GM12878 (cell line): ENCODE results near the gene DDX39B. TPM values are rescaled to one million over a fixed set of nuclear protein-coding genes. Genes with fewer than 3 reads are reported as not detected.
A peak's percentile ranks its signal among the peaks of the same experiment; 100 is the strongest.

Experiments used
- ASH2L ChIP-seq: fragments of 300-600, 200-600 bp; sonication (generic); IDR thresholded peaks from 2 replicates; pipeline ENCODE4 v1.6.1; 2017; ENCODE audit warnings: low read depth, mild to moderate bottlenecking, borderline replicate concordance
- BHLHE40 ChIP-seq, 2 experiments: fragments of 450-650 bp in 1 of 2; IDR thresholded peaks; 2 replicates each; pipeline ENCODE4 v1.6.1; 2011 to 2017; ENCODE audit warnings: low read depth in 2 of 2, borderline replicate concordance in 1 of 2, improper control_type of control experiment in 1 of 2, low read length in 1 of 2, mild to moderate bottlenecking in 1 of 2
- CBX5 ChIP-seq: sonication (generic); IDR thresholded peaks from 2 replicates; pipeline ENCODE4 v1.6.1; 2016; ENCODE audit warnings: low read depth, moderate library complexity, mild to moderate bottlenecking, inconsistent platforms
- FOXK2 ChIP-seq: fragments of 450-650 bp; IDR thresholded peaks from 2 replicates; pipeline ENCODE4 v1.6.1; 2017; ENCODE audit warnings: mild to moderate bottlenecking, moderate library complexity
- FOXM1 ChIP-seq: IDR thresholded peaks from 2 replicates; pipeline ENCODE4 v1.6.1; 2012; ENCODE audit warnings: low read depth, mild to moderate bottlenecking, inconsistent platforms, low read length, moderate library complexity
- GATAD2B ChIP-seq: fragments of 450-650 bp; conservative IDR thresholded peaks from 2 replicates; pipeline ENCODE4 v1.6.1; 2017; ENCODE audit warnings: low read depth, mild to moderate bottlenecking, moderate library complexity
- HDAC6 ChIP-seq: fragments of 200-600 bp; sonication (generic); IDR thresholded peaks from one replicate; pipeline ENCODE4 v1.8.0; 2017; ENCODE audit warnings: antibody characterized with exemption; ENCODE audit not compliant: unreplicated experiment
- KDM1A ChIP-seq: fragments of 200-600 bp; sonication (generic); IDR thresholded peaks from 2 replicates; pipeline ENCODE4 v1.6.1; 2016; ENCODE audit warnings: borderline replicate concordance
- KLF5 ChIP-seq: fragments of 450-650 bp; IDR thresholded peaks from 2 replicates; pipeline ENCODE4 v1.6.1; 2014; ENCODE audit warnings: mild to moderate bottlenecking; ENCODE audit not compliant: partially characterized antibody
- MEF2B ChIP-seq: fragments of 450-650 bp; IDR thresholded peaks from 2 replicates; pipeline ENCODE4 v1.6.1; 2018; ENCODE audit warnings: mild to moderate bottlenecking, moderate library complexity; ENCODE audit not compliant: partially characterized antibody, poor library complexity, severe bottlenecking
- MTA2 ChIP-seq: fragments of 450-650 bp; IDR thresholded peaks from 2 replicates; pipeline ENCODE4 v1.6.1; 2016; ENCODE audit warnings: low read depth, mild to moderate bottlenecking, moderate library complexity
- NR2C2 ChIP-seq: IDR thresholded peaks from 2 replicates; pipeline ENCODE4 v1.6.1; 2011; ENCODE audit warnings: borderline replicate concordance, low read depth; ENCODE audit not compliant: control insufficient read depth, insufficient read length
- NR2F1 ChIP-seq: fragments of 450-650 bp; conservative IDR thresholded peaks from 2 replicates; pipeline ENCODE4 v1.6.1; 2017; ENCODE audit warnings: mild to moderate bottlenecking
- POLR2A ChIP-seq: IDR thresholded peaks from 2 replicates; pipeline ENCODE4 v1.6.1; 2011; ENCODE audit warnings: low read depth, mild to moderate bottlenecking, low read length
- POLR2AphosphoS5 ChIP-seq: IDR thresholded peaks from 2 replicates; pipeline ENCODE4 v1.6.1; 2011; ENCODE audit warnings: mild to moderate bottlenecking, low read length, inconsistent platforms
- POU2F2 ChIP-seq: IDR thresholded peaks from 3 replicates; pipeline ENCODE4 v1.6.1; 2011; ENCODE audit warnings: low read depth, mild to moderate bottlenecking, low read length, borderline replicate concordance
- SMC3 ChIP-seq: IDR thresholded peaks from 2 replicates; pipeline ENCODE4 v1.6.1; 2011; ENCODE audit warnings: low read length, improper control_type of control experiment, borderline replicate concordance
- SP1 ChIP-seq: IDR thresholded peaks from one replicate; pipeline ENCODE4 v1.6.1; 2011; ENCODE audit warnings: low read depth, low read length
- SREBF1 ChIP-seq: IDR thresholded peaks from 2 replicates; pipeline ENCODE4 v1.6.1; 2012; ENCODE audit warnings: mild to moderate bottlenecking, low read length
- SUPT20H ChIP-seq: IDR thresholded peaks from 2 replicates; pipeline ENCODE4 v1.6.1; 2011; ENCODE audit warnings: low read depth, mild to moderate bottlenecking, low read length, moderate library complexity, borderline replicate concordance; ENCODE audit not compliant: control insufficient read depth
- TARDBP ChIP-seq: IDR thresholded peaks from 2 replicates; pipeline ENCODE4 v1.6.1; 2016; ENCODE audit warnings: borderline replicate concordance
- YY1 ChIP-seq: IDR thresholded peaks from 2 replicates; pipeline ENCODE4 v1.6.1; 2011; ENCODE audit warnings: low read depth, mild to moderate bottlenecking, low read length
- ZBTB4 ChIP-seq: fragments of 450-650 bp; formaldehyde crosslinking; IDR thresholded peaks from 2 replicates; pipeline ENCODE4 v1.4.0; 2022; ENCODE audit warnings: mild to moderate bottlenecking, moderate library complexity
- ZNF24 ChIP-seq: fragments of 450-650 bp; IDR thresholded peaks from 2 replicates; pipeline ENCODE4 v1.6.1; 2017; ENCODE audit warnings: antibody characterized with exemption, mild to moderate bottlenecking
- polyA plus RNA-seq, 11 experiments: library from polyadenylated mRNA; depleted of rRNA in 4 of 11; unstranded in 6 of 11; stranded (reverse) in 5 of 11; fragments of >200 nt; fragmentation: Nextera tagmentation in 4 of 11; fragmentation: Illumina TruSeq in 1 of 11; extraction: Ambion mirVana in 4 of 11; extraction: Trizol in 1 of 11; gene quantifications; 1 replicate in 1 of 11; 2 replicates in 10 of 11; pipeline versions ENCODE4 v1.2.1 to v1.2.3, GENCODE V29; 2011 to 2016; ENCODE audit warnings: inconsistent platforms in 2 of 11, missing spikeins in 2 of 11, low read depth in 1 of 11
- total RNA-seq, 4 experiments: library from RNA; depleted of rRNA in 3 of 4; stranded (reverse); fragments of >200 nt in 3 of 4; fragmentation: Illumina TruSeq in 1 of 4; extraction: Trizol in 1 of 4; gene quantifications; 2 replicates each; pipeline versions ENCODE4 v1.2.1 to v1.2.3, GENCODE V29; 2013 to 2021
- TF ChIP-seq, protein P1 (sequence below): IDR thresholded peaks from 2 replicates; pipeline ENCODE4 v1.6.1; 2012; ENCODE audit warnings: low read depth, low read length, improper control_type of control experiment

Gene DDX39B
- total and polyA plus RNA-seq, 10 of the 15 experiments (the other 5 are each of a cell fraction or from before 2014, with no cell fraction given), result 271 to 661 (median 330) TPM

DNA sequence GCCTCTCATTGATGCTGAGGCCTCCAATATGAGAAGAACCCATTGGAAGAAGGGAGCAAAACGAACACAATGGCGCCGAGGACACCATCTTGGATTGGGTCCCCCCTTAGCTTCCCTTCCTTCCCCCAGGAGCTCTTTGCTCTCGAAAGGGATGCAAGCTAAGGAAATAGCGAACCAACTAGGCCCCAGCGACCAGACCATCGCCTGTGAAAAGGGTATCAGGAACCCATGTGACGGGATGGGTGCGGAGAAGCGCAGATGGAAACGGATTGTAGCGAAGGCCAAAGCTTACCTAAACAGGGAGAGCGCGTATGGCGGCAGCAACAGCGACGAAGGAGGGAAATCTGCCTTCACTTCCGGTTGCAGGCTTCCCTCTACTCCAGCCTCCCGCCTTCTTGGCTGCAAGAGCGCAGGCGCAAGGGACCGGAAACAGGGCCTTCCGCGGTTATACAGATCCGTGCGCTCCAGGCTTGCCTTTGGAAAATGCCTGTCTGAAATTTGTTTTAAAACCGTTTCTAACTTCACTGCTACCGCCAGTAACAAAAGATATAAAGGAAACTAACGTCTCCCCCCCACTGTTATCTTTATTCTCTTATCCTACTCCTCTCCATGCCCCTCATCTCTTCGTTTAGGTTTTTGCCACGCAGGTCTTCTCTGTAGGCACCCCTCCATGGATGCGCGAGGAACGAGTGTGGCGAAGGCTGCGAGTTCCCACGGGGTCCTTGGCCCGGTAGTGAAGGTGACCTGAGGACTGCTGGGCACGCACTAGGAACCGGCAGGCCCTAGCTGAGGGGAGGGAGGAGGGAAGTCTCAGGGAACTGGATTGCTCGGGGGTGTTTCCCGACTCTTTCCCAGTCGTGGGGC, at the start of gene DDX39B (continued):
- TF ChIP-seq KLF5 (peak; percentile 70), ZNF24 (no peak; the same call in 1 of the 2 replicates), ASH2L (peak; percentile 90; the same call in 1 of the 2 replicates), ZBTB4 (CRISPR knock-in tag) (no peak), SUPT20H (no peak), FOXM1 (no peak; the same call in 1 of the 2 replicates), POLR2A (peak; percentile 96), MEF2B (peak; percentile 42), TARDBP (no peak), BHLHE40 (IDR thresholded peaks at IDR 0.05; ENCODE audit: borderline replicate concordance in 1 of 2, low read depth in 2 of 2, low read length in 1 of 2) (peak; percentile 60 to 63; a peak in 3 of 4 replicates), SREBF1 (no peak), KDM1A (no peak), FOXK2 (peak; percentile 77), MTA2 (peak; percentile 38; the same call in 1 of the 2 replicates), NR2F1 (no peak; the same call in 1 of the 2 replicates), SMC3 (no peak), POU2F2 (peak; percentile 80), GATAD2B (peak; percentile 88), YY1 (peak; percentile 95), SP1 (peak; percentile 60), POLR2AphosphoS5 (peak; percentile 100), CBX5 (no peak), NR2C2 (no peak), HDAC6 (peak; percentile 49)
- TF ChIP-seq, protein P1, sequence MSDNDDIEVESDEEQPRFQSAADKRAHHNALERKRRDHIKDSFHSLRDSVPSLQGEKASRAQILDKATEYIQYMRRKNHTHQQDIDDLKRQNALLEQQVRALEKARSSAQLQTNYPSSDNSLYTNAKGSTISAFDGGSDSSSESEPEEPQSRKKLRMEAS, result peak; percentile 91
